CD4-positive, alpha-beta T cell treated with Interleukin-15 for 4 hours (primary cell): Measurements from ENCODE around the gene LNPEP.
"Not testable (repeated sequence)": the region's sequence is repeated elsewhere in the genome, so short reads cannot be mapped to it uniquely, and the experiment has no call there.

Experiments
- DNase-seq: peaks from one replicate; pipeline ENCODE4 v3.0.0-alpha.2; 2020; ENCODE audit warnings: low spot score

Gene LNPEP

GRCh38 chr5:97063251-97063650, 127.4 kb downstream of the LNPEP start:
- DNase-seq, result no peak

GRCh38 chr5:97065475-97065874, 129.6 kb downstream of the LNPEP start:
- DNase-seq, result no peak

- DNase-seq, result no peak
Measured at GRCh38 chr5:97067296-97067850, 131.5 kb downstream of the LNPEP start.

GRCh38 chr5:97070234-97070633, 134.4 kb downstream of the LNPEP start:
- DNase-seq, result no peak

- no peak for DNase-seq
Measured at GRCh38 chr5:97071101-97071500, 135.2 kb downstream of the LNPEP start.

- no peak for DNase-seq
Measured at GRCh38 chr5:97071993-97072392, 136.1 kb downstream of the LNPEP start.

- no peak for DNase-seq
Measured at GRCh38 chr5:97072696-97073095, 136.8 kb downstream of the LNPEP start.

GRCh38 chr5:97073420-97073819, 137.5 kb downstream of the LNPEP start:
- DNase-seq, result no peak

- DNase-seq, result no peak
Measured at GRCh38 chr5:97074859-97075489, 139.1 kb downstream of the LNPEP start.

GRCh38 chr5:97075649-97076048, 139.8 kb downstream of the LNPEP start:
- DNase-seq, result no peak

- DNase-seq, result no peak
Measured at GRCh38 chr5:97076098-97076497, 140.2 kb downstream of the LNPEP start.

- DNase-seq, result no peak
Measured at GRCh38 chr5:97077246-97077645, 141.4 kb downstream of the LNPEP start.

- DNase-seq, result no peak
Measured at GRCh38 chr5:97078958-97079743, 143.3 kb downstream of the LNPEP start.

GRCh38 chr5:97084782-97085458, 149.0 kb downstream of the LNPEP start:
- not testable (repeated sequence) for DNase-seq

- no peak for DNase-seq
Measured at GRCh38 chr5:97085459-97086181, 149.7 kb downstream of the LNPEP start.
